Right lobe of liver (tissue), 4 donors: ENCODE data around the gene TRANK1.

Experiments used
- CTCF ChIP-seq, 4 donors: fragments of 200-600 bp in 3 of 4; fragments of 450-650 bp in 1 of 4; IDR thresholded peaks; one replicate each; pipeline versions ENCODE4 v1.5.1 to v1.8.0; 2016 to 2022; ENCODE audit warnings: antibody characterized with exemption in 4 of 4, mild to moderate bottlenecking in 2 of 4
- POLR2A ChIP-seq: fragments of 450-650 bp; IDR thresholded peaks from one replicate; pipeline ENCODE4 v1.6.1; 2017; ENCODE audit warnings: antibody characterized with exemption, mild to moderate bottlenecking
- donor health status: DM: no; HTN: no; CAD: no.
- donor health status: DM: no; HTN: no; CAD: no.
- donor health status: DM: no; HTN: yes; CAD: no.

GRCh38 chr3:36881735-36882134 is 63.1 kb downstream of the TRANK1 start:
- TF ChIP-seq CTCF (IDR thresholded peaks at IDR 0.05) (no peak), POLR2A (no peak)
